Nephron (organoid): ENCODE data around the gene RSPH6A.
A peak's percentile ranks its signal among the peaks of the same experiment; 100 is the strongest.

Experiments
- H3K27ac Mint-ChIP-seq, 3 experiments: 2 replicates each; pipeline ENCODE4 v1.8.0; 2020; ENCODE audit warnings: mixed read lengths in 3 of 3, mild to moderate bottlenecking in 2 of 3, moderate library complexity in 1 of 3
- H3K27me3 Mint-ChIP-seq: 2 replicates; pipeline ENCODE4 v1.8.0; 2021; ENCODE audit warnings: low read depth, mild to moderate bottlenecking, moderate library complexity, mixed read lengths
- H3K36me3 Mint-ChIP-seq: 2 replicates; pipeline ENCODE4 v1.8.0; 2020; ENCODE audit warnings: low read depth, mixed read lengths
- H3K4me1 Mint-ChIP-seq: 2 replicates; pipeline ENCODE4 v1.8.0; 2020; ENCODE audit warnings: mixed read lengths
- H3K4me3 Mint-ChIP-seq, 3 experiments: 2 replicates each; pipeline ENCODE4 v1.8.0; 2020; ENCODE audit warnings: mild to moderate bottlenecking in 3 of 3, mixed read lengths in 3 of 3, moderate library complexity in 2 of 3
- H3K9me3 Mint-ChIP-seq: 2 replicates; pipeline ENCODE4 v1.8.0; 2020; ENCODE audit warnings: mixed read lengths
- TF ChIP-seq, protein P1 (sequence below), 3 experiments: fragments of 200-600 bp; sonication (generic); IDR thresholded peaks; one replicate each; pipeline ENCODE4 v1.5.0; 2021; ENCODE audit warnings: antibody characterized with exemption in 3 of 3; ENCODE audit not compliant: unreplicated experiment in 3 of 3

RSPH6A gene

GRCh38 chr19:45768984-45769782 is 45.9 kb downstream of the RSPH6A start, which contains the start of gene SIX5:
SIX5 (minus strand) TSS chr19:45769252; CDS start chr19:45768844, 408 bp downstream.
- H3K36me3 Mint-ChIP-seq = peaks cover 11% of the 10 kb centered on the region
- H3K4me3 Mint-ChIP-seq = peak within 1 kb of the TSS; percentile 98 to 100 (median 98)
- H3K9me3 Mint-ChIP-seq = no peaks in the 10 kb centered on the region
- peak within 1 kb of the TSS; percentile 97 to 99 (median 99) for H3K27ac Mint-ChIP-seq
- H3K27me3 Mint-ChIP-seq = no peaks in the 10 kb centered on the region
- TF ChIP-seq, protein P1, sequence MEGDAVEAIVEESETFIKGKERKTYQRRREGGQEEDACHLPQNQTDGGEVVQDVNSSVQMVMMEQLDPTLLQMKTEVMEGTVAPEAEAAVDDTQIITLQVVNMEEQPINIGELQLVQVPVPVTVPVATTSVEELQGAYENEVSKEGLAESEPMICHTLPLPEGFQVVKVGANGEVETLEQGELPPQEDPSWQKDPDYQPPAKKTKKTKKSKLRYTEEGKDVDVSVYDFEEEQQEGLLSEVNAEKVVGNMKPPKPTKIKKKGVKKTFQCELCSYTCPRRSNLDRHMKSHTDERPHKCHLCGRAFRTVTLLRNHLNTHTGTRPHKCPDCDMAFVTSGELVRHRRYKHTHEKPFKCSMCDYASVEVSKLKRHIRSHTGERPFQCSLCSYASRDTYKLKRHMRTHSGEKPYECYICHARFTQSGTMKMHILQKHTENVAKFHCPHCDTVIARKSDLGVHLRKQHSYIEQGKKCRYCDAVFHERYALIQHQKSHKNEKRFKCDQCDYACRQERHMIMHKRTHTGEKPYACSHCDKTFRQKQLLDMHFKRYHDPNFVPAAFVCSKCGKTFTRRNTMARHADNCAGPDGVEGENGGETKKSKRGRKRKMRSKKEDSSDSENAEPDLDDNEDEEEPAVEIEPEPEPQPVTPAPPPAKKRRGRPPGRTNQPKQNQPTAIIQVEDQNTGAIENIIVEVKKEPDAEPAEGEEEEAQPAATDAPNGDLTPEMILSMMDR (IDR thresholded peaks at IDR 0.05; ENCODE audit: unreplicated experiment in 3 of 3) = no peak
- peaks cover 23% of the 10 kb centered on the region for H3K4me1 Mint-ChIP-seq

DNA sequence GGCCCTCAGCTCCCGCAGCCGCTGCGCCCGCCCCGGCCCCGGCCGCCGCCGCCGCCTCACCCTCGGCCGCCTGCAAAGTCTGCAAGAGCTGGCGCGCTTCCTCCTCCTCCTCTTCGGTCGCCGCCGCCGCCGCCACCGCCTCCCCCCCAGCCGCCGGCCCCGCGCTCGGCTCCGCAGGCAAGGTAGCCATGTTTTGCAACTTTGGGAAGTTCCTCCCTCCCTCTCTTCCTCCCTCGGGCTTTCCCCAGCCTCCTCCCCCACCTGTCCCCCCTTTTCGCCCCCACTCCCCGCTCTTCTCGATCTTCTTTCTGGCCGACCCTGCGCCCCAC is 46.5 kb downstream of the RSPH6A start:
- Mint-ChIP-seq H3K4me3 (peak overlapping the region; percentile 95 to 100 (median 98)), H3K36me3 (peaks cover 11% of the 10 kb centered on the region), H3K27me3 (no peaks in the 10 kb centered on the region), H3K9me3 (no peaks in the 10 kb centered on the region), H3K4me1 (peaks cover 23% of the 10 kb centered on the region), H3K27ac (peak overlapping the region; percentile 97 to 99 (median 99))
- TF ChIP-seq, protein P1 (IDR thresholded peaks at IDR 0.05; ENCODE audit: unreplicated experiment in 3 of 3) = no peak

- peak overlapping the region; percentile 89 to 98 (median 96) for H3K4me3 Mint-ChIP-seq
- no peaks in the 10 kb centered on the region for H3K9me3 Mint-ChIP-seq
- H3K27me3 Mint-ChIP-seq = no peaks in the 10 kb centered on the region
- H3K36me3 Mint-ChIP-seq = peaks cover 7% of the 10 kb centered on the region
- TF ChIP-seq, protein P1 (IDR thresholded peaks at IDR 0.05; ENCODE audit: unreplicated experiment in 3 of 3) = no peak
- peak overlapping the region; percentile 91 to 99 (median 96) for H3K27ac Mint-ChIP-seq
- H3K4me1 Mint-ChIP-seq = peaks cover 18% of the 10 kb centered on the region
These were observed 47.0 kb downstream of the RSPH6A start for GRCh38 chr19:45767881-45768654.

DNA sequence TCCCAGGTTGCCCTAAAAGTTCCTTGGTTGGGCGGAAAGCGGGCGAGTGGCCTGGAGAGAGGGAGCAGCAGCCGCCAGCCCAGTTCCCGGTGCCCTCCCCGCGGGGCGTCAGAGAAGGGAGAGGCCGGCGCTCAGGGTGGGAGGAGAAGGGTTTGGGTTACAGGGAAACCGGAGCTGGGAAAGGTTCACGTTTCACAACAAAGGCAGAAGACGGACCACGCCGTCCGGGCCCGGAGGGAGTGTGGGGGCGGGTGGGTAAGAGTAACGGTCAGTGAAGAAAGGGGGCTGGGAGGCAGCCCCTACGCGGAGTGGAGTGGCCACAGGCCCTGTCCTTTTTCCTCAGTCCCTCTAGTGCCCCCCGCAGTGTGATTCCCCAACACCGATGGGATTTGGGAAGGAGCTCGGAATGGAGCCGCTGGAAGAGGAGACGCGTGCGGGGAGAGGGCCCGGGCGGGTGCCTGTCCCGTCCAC is 47.7 kb downstream of the RSPH6A start:
- no peaks in the 10 kb centered on the region for H3K9me3 Mint-ChIP-seq
- H3K27me3 Mint-ChIP-seq = no peaks in the 10 kb centered on the region
- H3K4me1 Mint-ChIP-seq = peaks cover 15% of the 10 kb centered on the region
- TF ChIP-seq, protein P1 (IDR thresholded peaks at IDR 0.05; ENCODE audit: unreplicated experiment in 3 of 3) = no peak
- H3K36me3 Mint-ChIP-seq = peaks cover 5% of the 10 kb centered on the region
- H3K4me3 Mint-ChIP-seq = peak overlapping the region; percentile 89 to 98 (median 96)
- H3K27ac Mint-ChIP-seq = peak overlapping the region; percentile 96 to 98 (median 97)

- Mint-ChIP-seq H3K4me3 (peak overlapping the region; percentile 89 to 98 (median 96)), H3K36me3 (no peaks in the 10 kb centered on the region), H3K27ac (peak overlapping the region; percentile 96 to 98 (median 97)), H3K4me1 (peaks cover 10% of the 10 kb centered on the region), H3K9me3 (no peaks in the 10 kb centered on the region), H3K27me3 (peaks cover 4% of the 10 kb centered on the region)
- TF ChIP-seq, protein P1 (IDR thresholded peaks at IDR 0.05; ENCODE audit: unreplicated experiment in 3 of 3) = no peak
These were observed 48.2 kb downstream of the RSPH6A start for GRCh38 chr19:45766869-45767346.
